GM19023 (cell line): ENCODE results near the gene C10orf88.
"Not testable (repeated sequence)": the region's sequence is repeated elsewhere in the genome, so short reads cannot be mapped to it uniquely, and the experiment has no call there.

Experiments
- ATAC-seq: cut with Tn5 transposase; IDR thresholded peaks from one replicate; pipeline ENCODE4 v1.9.1; 2021; ENCODE audit warnings: mild to moderate bottlenecking, moderate library complexity; ENCODE audit not compliant: unreplicated experiment

C10orf88 gene

DNA sequence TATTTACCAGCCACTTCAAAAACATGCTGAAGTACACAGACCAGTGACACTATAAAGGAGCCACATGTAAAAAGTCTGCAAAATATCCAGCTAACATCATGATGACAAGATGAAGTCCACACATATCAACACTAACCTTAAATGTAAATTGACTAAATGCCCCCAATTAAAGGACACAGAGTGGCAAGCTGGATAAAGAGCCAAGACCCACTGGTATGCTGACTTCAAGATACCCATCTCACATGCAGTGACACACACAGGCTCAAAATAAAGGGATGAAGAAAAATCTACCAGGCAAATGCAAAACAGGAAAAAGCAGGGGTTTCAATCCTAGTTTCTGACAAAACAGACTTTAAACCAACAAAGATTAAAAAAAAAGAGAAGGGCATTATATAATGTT, 12.9 kb upstream of the C10orf88 start:
- no peak for ATAC-seq

DNA sequence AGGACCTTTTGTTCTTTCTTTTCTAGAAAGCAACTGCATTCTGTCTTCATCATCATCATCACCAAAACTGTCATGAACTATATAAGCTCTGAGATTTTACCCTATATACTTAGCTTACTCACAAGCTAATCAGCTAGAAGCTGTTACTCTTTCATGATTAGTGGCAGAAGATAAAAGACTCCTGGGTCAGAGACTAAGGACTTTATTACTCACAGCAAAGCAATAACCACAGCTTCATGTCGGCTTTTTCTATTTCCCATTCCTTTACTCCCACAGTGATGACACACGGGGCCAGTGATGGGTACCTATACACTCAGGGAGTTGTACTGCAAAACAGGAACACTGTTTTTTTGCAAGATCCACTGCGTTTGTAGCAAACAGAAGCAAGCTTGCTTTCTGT, 8.4 kb upstream of the C10orf88 start:
- no peak for ATAC-seq

DNA sequence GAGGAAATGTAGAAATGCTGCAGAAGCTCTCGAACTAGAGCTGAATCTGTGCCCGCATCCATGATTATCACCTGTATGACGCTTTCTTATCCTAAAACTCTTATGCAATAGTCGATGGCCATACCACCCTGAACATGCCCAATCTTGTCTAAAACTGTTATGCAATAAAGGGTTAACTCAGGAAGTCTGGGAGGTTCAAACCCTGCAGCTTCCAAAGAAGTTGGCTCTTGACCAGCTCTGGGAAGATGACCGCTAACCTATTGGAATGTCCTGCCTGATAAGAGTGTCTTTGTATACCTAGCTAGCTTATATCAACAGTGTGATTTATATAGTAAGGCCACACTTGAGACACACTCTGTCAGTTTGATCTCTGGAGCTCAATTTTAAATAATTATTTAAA, 3.4 kb upstream of the C10orf88 start:
- no peak for ATAC-seq

DNA sequence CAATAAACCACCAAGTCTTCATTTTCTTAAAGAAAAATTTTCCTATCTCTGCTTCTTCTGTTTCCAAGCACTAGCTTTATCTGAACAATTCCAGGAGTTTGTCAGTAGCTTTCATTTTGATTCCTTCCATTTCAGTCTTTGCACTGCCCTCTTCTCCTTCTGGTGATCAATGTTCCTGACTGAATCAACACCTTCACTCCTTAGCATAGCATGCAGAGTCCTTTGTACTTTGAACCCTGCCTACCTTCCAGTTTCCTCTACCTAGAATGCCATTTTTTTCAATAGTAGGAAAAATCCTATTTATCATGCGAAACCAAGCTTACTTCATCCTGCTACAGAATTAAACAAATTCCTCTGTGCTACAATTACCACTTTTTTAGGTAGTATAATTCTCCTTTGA, 1.9 kb upstream of the C10orf88 start:
- no peak for ATAC-seq

DNA sequence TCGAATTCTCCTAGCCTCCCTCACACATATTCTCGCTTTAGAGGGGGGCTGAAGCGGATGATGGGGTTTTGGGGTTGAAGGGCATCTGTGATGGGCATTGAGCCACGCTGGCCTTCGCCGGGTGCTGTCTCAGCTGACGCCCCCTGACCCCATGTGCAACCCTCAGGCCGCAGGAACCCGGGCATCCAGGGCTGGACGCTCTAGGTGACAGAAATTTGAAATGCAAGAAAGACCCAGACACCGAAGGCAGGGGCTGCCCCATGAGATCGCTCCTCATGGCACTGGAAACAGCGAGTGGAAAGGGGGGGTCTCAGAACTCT, 664 bp upstream of the C10orf88 start:
- ATAC-seq: no peak

DNA sequence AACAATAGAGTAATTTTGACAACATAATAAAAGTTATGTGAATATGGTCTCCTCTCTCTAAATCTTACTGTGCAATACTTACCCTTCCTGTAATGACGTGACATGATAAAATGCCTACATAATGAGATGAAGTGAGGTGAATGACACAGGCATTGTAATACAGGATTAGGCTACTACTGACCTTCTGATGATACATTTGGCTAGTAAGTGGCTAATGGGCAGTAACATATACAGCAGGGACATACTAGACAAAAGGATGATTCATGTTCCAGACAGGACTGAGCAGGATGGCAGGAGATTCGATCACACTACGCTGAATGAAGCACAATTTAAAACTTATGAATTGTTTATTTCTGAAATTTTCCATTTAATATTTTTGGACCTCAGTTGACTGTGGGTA, 4.7 kb downstream of the C10orf88 start:
- no peak for ATAC-seq

DNA sequence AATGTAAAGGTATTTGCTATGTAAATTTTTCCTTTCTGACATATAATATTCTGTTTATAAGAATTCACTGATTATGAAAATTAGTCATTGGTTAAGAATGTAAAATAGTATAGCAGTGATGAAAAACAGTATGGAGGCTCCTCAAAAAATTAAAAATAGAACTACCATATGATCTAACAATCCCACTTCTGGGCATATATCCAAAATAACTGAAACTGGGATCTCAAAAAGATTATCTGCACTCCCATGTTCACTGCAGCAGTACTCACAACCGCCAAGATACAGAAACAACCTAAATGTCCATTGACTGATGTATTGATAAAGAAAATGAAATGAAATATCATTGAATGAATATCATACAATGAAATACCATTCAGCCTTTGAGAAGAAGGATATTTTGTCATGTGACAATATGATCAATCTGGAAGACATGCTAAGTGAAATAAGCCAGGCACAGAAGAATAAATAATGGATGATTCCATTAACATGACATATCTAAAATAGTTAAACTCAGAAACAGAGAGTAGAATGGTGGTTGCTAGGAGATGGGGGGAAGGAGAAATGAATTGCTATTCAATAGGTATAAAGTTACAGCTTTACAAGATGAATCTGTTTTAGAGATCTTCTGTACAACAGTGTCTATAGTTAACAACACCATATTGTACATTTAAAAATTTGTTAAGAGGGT, 14.0 kb downstream of the C10orf88 start:
- ATAC-seq: no peak

DNA sequence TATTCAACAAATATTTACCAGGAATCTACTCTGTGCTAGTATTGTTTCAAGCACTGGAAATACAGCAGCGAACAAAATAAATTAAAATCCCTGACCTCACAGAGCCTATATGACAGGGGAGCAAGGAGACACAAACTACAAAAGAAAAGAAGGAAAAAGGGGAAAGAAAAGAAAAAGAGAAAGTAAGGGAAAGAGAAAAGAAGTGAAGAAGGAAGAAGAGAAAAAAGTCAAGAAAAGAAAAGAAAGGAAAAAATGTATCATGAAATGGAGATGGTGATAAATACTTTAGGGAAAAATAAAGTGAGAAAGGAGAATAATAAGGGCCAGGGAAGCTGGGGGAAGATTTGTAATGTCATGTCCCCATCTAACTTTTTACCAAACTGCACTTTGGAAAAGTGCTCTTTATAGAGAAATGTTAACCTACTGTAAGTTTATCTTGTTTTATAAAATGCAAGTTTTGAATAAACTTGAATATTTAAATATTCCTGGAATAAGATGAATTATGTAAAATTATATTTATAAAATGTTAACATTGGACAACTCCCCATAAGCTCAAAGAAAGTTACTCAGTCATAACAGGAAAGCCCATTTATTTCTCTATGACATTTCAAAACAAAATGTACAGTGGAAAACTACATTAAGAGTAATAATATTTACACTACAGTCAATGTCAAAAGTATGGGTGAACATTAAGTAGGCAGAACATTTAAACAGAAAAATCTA, 14.7 kb downstream of the C10orf88 start:
- ATAC-seq: no peak

DNA sequence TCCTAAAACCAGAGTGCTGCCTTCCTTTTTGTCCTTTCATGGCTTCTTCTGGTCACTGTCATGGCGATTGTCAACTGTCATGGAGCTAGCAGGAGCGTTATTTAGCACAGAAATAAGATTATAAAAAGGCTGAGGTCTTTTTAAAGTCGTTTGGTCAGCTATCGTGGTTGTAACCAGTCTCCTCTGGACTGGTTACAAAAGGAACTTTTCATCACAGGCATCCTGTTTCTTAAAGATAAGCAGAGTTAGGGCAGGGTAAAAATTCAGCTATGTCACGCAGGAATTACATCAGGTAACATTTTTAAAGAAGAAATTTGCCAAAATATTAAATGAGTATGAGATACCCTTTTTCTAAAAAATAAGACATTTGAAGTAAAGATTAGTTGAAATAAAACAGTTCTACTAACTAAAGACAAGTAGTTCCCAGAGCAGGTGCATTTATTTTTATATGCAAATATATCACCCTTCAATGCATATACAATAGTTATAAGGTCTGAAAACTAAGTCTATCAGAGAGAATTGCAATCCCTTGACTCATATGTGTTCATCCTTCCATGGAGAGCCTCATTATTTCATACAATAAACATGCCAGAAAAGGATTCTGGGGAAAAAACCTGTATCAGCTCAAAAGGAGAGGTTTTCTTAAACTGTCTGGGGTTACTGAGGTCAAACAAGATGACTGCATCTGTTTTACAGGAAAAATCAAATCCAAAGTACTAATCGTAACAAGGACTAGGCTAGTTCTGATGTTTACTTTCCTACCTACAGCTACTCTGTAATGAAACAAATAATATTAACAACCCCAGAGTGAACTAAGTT, 22.7 kb downstream of the C10orf88 start:
- ATAC-seq: no peak

DNA sequence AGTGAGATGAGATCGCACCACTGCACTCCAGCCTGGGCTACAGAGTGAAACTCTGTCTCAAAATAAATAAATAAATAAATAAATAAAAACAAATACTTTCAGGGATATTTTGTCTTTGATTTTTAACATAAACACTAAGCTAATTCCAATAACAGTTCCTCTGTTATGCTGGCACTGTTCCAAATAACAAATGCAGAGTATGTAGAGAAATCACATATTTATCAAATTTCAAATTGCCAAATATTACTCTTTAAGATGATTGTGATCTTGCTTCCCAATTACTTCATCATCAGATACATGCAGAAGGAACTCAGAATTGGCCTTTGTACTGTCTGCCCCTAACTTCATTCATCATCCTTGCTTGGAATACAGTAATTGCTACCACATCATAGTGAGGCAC, 23.9 kb downstream of the C10orf88 start:
- no peak for ATAC-seq

DNA sequence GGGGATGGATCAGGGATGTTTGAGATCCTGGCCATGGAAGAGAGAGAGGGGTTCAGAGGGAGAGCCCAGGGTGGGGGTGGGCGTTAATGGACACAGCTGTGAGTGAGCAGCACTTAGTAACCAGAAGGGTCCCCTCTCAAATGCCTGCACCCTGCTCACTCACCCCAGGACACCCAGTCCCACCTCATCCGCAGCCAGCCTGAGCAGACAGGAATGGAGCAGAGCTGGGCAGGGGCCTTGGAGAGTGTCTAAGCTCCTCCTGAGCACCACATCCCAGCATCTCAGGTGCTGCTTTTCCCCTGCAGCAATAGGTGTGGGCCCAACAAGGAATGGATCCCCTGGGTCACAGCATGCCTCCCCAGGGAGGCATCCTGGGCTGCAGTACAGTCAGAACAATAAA, 38.3 kb downstream of the C10orf88 start:
- ATAC-seq: no peak

DNA sequence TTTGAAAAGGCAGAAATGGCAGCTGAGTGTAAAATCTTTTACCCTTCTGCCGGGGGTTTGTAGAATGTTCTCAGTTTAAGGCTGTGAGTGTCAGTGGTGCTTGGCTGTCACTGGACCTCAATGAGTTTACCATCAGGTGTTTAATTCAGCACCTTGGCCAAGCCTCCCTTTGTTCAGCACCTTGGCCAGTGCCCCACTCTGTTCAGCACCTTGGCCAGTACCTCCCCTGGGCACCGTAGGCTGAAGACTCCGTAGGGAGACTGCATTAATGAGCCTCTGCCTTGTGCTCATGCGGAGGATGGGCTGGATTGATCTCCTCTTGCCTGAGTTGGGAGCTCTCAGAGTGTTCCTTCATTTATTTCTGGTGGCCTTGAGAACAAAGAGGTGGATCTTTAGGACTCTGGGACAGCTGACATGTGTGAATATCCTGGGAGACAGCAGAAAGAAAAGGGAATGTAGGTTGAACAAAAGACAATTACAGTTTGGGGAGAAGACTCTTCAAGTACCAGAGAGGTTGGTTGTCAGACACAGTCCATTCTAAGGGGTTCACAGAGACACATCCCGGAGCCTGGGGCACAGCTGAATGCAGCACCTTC, 42.0 kb downstream of the C10orf88 start:
- ATAC-seq: no peak

DNA sequence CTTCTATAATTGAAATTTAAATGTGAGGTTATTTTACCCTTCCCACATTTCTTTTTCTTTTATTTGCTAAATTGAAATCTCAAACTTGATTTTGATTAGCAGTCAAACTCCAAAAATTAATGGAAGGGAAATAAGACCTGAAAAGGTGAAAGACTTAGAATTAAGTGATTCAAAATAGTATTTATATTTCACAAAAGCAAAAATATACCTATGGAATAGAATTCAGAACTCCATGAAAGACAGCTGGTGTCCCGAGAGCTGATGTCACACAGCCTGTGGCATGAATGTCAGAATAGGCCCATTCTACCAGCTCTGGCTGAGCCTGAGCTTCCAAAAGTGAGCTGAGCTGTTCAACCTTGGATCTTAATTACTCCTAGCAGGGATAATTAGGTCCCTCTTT, 43.7 kb downstream of the C10orf88 start, which contains the start of gene FAM24A:
FAM24A (plus strand) TSS at position 301 of the 400 bp plus-strand sequence. CDS start 1,025 bp downstream, outside the sequence.
- no peak for ATAC-seq

DNA sequence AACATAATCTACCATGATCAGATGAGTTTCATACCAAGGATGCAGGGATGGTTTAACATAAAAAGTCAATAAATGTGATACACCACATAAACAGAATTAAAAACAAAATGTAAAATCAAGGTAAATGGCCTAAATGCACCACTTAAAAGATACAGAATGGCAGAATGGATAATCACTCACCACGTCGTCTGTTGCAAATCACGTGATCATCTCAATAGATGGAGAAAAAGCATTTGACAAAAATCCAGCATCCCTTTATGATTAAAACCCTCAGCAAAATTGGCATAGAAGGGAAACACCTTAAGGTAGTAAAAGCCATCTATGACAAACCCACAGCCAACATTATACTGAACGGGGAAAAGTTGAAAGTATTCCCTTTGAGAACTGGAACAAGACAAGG, 50.2 kb downstream of the C10orf88 start:
- ATAC-seq: not testable (repeated sequence)

DNA sequence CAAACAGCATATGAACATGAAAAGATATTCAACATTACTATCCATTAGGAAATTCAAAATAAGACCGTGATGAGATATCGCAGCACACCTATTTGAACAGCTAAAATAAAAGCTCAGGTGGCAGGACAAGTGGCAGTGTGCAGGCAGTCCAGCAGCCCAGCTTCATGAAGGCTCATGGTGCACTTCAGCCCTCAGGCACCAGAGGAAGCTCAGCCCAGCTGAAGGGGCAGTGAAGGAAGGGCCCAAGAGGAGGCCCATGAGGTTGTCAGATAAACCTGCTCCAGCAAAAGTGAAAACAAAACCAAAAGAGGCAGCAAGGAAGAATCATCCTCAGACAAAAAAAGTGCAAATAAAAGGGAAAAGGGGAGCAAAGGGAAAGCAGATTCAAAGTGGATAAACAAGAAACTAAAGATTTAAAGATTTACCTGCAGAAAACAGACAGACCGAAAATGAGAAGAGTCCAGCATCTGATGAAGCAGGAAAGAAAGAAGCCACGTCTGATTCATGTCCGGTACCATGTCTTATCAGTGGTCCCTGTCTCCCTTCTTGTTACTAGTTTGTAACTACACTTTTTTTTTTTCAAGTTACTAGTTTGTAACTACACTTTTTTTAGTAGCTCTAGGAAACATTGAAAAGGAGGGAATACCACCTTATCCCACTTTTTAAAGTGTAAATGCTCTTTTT, 59.6 kb downstream of the C10orf88 start:
- ATAC-seq: no peak

DNA sequence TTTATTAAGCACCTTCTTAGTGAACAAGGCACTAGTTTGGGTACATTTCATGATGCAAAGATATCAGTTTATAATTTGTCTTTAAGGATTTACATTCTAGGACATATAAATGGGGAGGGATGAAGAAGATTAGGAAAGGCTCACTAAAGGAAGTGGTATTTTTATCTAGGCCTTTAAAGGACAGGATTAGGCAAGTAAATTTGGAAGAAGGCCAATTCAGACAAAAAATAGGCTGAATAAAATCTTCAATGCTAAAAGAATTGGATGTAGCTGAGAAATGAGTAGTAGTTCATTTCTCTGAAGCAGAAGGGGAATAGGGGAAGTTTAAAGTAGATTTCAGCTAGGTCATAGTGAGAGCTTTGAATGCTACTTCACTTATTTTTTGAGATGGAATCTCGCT, 69.9 kb downstream of the C10orf88 start:
- no peak for ATAC-seq

DNA sequence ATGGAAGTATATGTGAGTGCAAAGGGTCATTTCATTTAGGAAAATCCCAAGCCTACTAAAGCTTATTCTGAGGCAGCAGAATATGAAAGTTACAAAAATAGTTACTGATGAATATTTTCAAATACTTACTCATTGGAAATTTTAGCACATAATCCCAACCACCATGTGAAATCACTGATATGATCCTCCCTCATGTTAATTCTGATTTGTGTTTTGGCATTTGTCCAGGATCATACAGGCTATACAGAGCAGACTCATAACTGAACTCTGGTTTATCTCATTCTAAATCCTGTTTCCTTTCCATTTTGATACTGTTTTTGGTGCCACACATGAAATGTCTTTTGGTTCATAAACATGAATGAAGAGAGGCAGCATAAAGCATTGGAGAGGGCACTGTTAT, 71.3 kb downstream of the C10orf88 start:
- no peak for ATAC-seq
